GM10248 (cell line): ENCODE data around the gene MPPED1.

Experiments
- CTCF ChIA-PET: fragments of 300-600 bp; sonication (Branson Sonifier 250); formaldehyde crosslinking; extraction: SDS; loops from one replicate; lab custom pipeline; 2021; ENCODE audit warnings: antibody characterized with exemption; lab: Yijun Ruan, JAX
- POLR2A ChIA-PET: fragments of 350-650 bp; sonication (Branson Sonifier 250); formaldehyde crosslinking; extraction: SDS; loops from one replicate; lab custom pipeline; 2020; ENCODE audit warnings: antibody characterized with exemption; lab: Yijun Ruan, JAX
- DNase-seq: peaks from one replicate; pipeline ENCODE4 v3.0.0; 2012; ENCODE audit errors: extremely low spot score
- CTCF ChIP-seq: IDR thresholded peaks from 2 replicates; pipeline ENCODE4 v1.5.1; 2012; ENCODE audit warnings: mild to moderate bottlenecking, low read depth; ENCODE audit errors: extremely low read depth, missing control alignments, control extremely low read depth

MPPED1 gene

GRCh38 chr22:43391306-43391705 is 20.5 kb upstream of the MPPED1 start:
- ChIA-PET CTCF (no interaction called here), POLR2A (no interaction called here)
- no peak for TF ChIP-seq CTCF
- no peak for DNase-seq

GRCh38 chr22:43392385-43392989 is 19.3 kb upstream of the MPPED1 start:
- TF ChIP-seq CTCF: no peak
- POLR2A ChIA-PET: no interaction called here
- CTCF ChIA-PET: no interaction called here
- no peak for DNase-seq

GRCh38 chr22:43393132-43393843 is 18.5 kb upstream of the MPPED1 start:
- no peak for DNase-seq
- POLR2A ChIA-PET: no interaction called here
- CTCF ChIA-PET: interaction anchor here (0.9 to 1.0 kb wide), 2 partner anchors 9 to 11 kb away, joined by 3 read pairs; no protein-coding TSS in a partner anchor
- no peak for TF ChIP-seq CTCF

- no peak for TF ChIP-seq CTCF
- DNase-seq: no peak
- ChIA-PET POLR2A (no interaction called here), CTCF (interaction anchor here (0.9 to 1.0 kb wide), 2 partner anchors 9 to 12 kb away, joined by 3 read pairs; no protein-coding TSS in a partner anchor)
These were observed 17.9 kb upstream of the MPPED1 start for GRCh38 chr22:43393844-43394474.

GRCh38 chr22:43395086-43395695 is 16.6 kb upstream of the MPPED1 start:
- DNase-seq: no peak
- no peak for TF ChIP-seq CTCF
- POLR2A ChIA-PET: no interaction called here
- CTCF ChIA-PET: no interaction called here

GRCh38 chr22:43396321-43396933 is 15.4 kb upstream of the MPPED1 start:
- CTCF ChIA-PET: no interaction called here
- POLR2A ChIA-PET: no interaction called here
- DNase-seq: no peak
- no peak for TF ChIP-seq CTCF
